ENCODE data around the gene PPP1R14C.

The PPP1R14C gene

DNA sequence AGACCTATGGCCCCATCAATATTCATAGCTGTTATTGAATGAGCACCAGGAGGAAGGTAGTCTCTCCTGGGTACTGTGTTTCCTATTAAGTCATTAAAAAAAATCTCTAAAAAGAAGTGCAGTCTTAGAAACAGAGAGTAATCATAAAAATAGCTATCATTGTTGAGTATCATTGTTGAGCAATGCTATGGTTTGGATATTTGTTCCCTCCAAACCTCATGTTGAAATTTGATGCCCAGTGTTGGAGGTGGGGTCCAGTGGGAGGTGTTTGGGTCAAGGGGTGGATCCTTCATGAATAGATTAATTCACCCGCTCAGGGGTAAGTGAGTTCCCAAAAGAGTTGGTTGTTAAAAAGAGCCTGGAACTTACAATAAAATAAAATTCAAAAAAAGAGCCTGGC, 137.9 kb downstream of the PPP1R14C start:
- Histone ChIP-seq H3K27me3 (ENCODE audit: control insufficient read depth in 1 of 2, insufficient read depth in 2 of 2, low read length in 2 of 2) (no peaks in the 10 kb centered on the region), H3K9me3 (ENCODE audit: low read length) (no peaks in the 10 kb centered on the region), H3K27ac (ENCODE audit: low read depth, low read length) (no peak overlapping the region), H3K36me3 (ENCODE audit: insufficient read depth, low read length) (no peaks in the 10 kb centered on the region), H3K4me3 (ENCODE audit: low read depth in 1 of 2, low read length in 2 of 2) (no peak overlapping the region), H3K4me1 (ENCODE audit: insufficient read depth, low read length) (peaks cover 5% of the 10 kb centered on the region), H3K9ac (ENCODE audit: low read length) (no peak overlapping the region)

DNA sequence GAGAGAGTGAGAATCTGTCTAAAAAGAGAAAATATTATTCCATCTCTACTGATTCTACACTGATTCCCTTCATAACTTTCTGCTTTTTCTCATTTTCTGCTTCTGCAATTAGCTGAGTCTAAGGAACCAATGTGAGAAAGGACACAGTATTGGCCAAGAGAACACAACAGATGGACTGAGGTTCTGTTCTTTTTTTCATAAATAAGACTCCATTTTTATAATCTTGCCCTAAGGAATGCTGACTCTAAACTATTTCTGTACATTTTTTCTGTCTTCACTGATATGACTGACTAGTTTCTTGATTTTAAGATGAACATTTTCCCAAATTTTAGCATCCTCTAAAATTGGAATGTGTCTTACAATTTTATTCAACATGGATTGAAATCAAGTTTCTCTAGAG, 138.9 kb downstream of the PPP1R14C start:
- H3K9me3 ChIP-seq (ENCODE audit: low read length), result no peaks in the 10 kb centered on the region
- no peak overlapping the region for H3K9ac ChIP-seq (ENCODE audit: low read length)
- H3K27me3 ChIP-seq (ENCODE audit: control insufficient read depth in 1 of 2, insufficient read depth in 2 of 2, low read length in 2 of 2), result no peaks in the 10 kb centered on the region
- no peak overlapping the region for H3K27ac ChIP-seq (ENCODE audit: low read depth, low read length)
- peaks cover 5% of the 10 kb centered on the region for H3K4me1 ChIP-seq (ENCODE audit: insufficient read depth, low read length)
- no peaks in the 10 kb centered on the region for H3K36me3 ChIP-seq (ENCODE audit: insufficient read depth, low read length)
- no peak overlapping the region for H3K4me3 ChIP-seq (ENCODE audit: low read depth in 1 of 2, low read length in 2 of 2)

DNA sequence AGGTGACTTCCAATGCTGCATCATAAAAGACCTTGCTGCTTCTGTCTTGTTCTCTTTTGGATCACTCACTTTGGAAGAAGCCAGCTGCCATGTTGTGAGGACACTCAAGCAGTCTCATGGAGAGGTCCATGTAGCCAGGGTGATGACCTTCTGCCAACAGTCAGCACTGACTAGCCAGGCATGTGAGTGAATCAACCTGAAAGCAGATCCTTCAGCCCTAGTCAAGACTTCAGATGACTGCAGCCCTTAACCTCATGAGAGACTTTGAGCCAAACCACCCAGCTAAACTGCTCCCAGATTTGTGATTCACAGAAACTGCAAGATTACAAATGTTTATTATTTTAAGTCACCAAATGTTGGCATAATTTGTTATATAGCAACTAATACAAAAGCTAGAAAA, 140.0 kb downstream of the PPP1R14C start:
- Histone ChIP-seq H3K27me3 (ENCODE audit: control insufficient read depth in 1 of 2, insufficient read depth in 2 of 2, low read length in 2 of 2) (no peaks in the 10 kb centered on the region), H3K9ac (ENCODE audit: low read length) (no peak overlapping the region), H3K36me3 (ENCODE audit: insufficient read depth, low read length) (no peaks in the 10 kb centered on the region), H3K27ac (ENCODE audit: low read depth, low read length) (no peak overlapping the region), H3K4me1 (ENCODE audit: insufficient read depth, low read length) (peaks cover 2% of the 10 kb centered on the region), H3K4me3 (ENCODE audit: low read depth in 1 of 2, low read length in 2 of 2) (no peak overlapping the region), H3K9me3 (ENCODE audit: low read length) (no peaks in the 10 kb centered on the region)

DNA sequence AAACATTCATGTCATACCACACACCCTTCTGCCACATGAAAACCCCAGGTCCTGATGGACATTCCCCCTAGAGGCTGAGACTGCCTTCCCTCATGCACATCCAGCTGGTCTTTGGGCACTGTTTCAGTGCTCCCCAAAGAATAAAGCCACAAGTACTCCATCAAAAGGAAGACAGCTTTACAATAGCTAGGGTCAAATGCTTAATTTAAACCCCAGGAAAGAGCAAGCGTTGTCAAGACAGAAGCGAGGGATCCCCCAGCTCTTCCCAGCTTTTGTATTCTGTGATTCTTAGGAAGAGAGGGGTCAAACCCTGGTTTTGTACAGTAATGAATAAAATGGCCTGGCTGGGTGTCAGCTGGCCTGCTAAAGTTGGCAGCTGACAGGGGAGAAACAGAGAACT, 143.6 kb downstream of the PPP1R14C start:
- H3K27ac ChIP-seq (ENCODE audit: low read depth, low read length), result no peak overlapping the region
- no peaks in the 10 kb centered on the region for H3K36me3 ChIP-seq (ENCODE audit: insufficient read depth, low read length)
- H3K4me3 ChIP-seq (ENCODE audit: low read depth in 1 of 2, low read length in 2 of 2), result no peak overlapping the region
- no peaks in the 10 kb centered on the region for H3K4me1 ChIP-seq (ENCODE audit: insufficient read depth, low read length)
- H3K27me3 ChIP-seq (ENCODE audit: control insufficient read depth in 1 of 2, insufficient read depth in 2 of 2, low read length in 2 of 2), result no peaks in the 10 kb centered on the region
- H3K9me3 ChIP-seq (ENCODE audit: low read length), result no peaks in the 10 kb centered on the region
- H3K9ac ChIP-seq (ENCODE audit: low read length), result no peak overlapping the region

DNA sequence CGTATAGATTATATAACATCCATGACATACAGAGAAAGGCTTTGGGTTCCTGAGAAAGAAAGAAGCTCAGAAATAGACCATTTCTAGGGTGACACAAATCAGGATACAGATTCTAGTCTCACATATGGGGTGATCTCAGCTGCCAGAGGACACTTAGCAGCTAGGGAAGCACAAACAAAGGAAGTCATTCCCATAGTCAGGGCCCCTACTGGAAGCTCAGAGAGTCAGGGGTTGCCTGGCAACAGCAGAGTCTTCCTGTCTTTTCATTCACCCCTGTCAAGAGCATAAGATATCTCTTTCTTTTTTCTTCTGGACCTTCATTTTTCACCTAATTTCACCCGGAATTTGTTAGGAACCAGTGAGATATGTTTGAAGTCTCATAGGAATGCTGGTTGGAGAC, 144.1 kb downstream of the PPP1R14C start:
- H3K4me1 ChIP-seq (ENCODE audit: insufficient read depth, low read length), result no peaks in the 10 kb centered on the region
- H3K9ac ChIP-seq (ENCODE audit: low read length), result no peak overlapping the region
- H3K4me3 ChIP-seq (ENCODE audit: low read depth in 1 of 2, low read length in 2 of 2), result no peak overlapping the region
- H3K27me3 ChIP-seq (ENCODE audit: control insufficient read depth in 1 of 2, insufficient read depth in 2 of 2, low read length in 2 of 2), result no peaks in the 10 kb centered on the region
- no peak overlapping the region for H3K27ac ChIP-seq (ENCODE audit: low read depth, low read length)
- H3K9me3 ChIP-seq (ENCODE audit: low read length), result no peaks in the 10 kb centered on the region
- no peaks in the 10 kb centered on the region for H3K36me3 ChIP-seq (ENCODE audit: insufficient read depth, low read length)

DNA sequence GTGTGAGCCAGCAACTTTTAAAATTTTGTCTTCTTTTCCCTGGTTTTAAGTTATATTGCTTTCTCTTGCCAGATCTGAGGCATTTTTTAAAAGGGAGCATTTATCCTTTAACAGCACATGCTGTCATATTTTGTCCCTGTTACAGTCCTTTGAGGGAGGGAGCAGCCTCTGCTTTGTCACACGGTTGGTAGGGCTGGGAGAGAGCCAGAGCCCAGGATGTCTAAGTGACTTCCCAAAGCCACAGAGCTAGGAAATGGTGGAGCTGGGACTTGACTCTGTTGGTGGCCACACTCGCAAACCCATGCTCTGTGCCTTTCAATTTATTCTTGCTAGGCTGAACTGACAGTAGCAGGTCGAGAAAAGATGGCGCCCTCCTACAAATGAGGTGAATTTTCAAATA, 145.6 kb downstream of the PPP1R14C start:
- no peaks in the 10 kb centered on the region for H3K27me3 ChIP-seq (ENCODE audit: control insufficient read depth in 1 of 2, insufficient read depth in 2 of 2, low read length in 2 of 2)
- no peaks in the 10 kb centered on the region for H3K4me1 ChIP-seq (ENCODE audit: insufficient read depth, low read length)
- no peak overlapping the region for H3K27ac ChIP-seq (ENCODE audit: low read depth, low read length)
- no peaks in the 10 kb centered on the region for H3K9me3 ChIP-seq (ENCODE audit: low read length)
- no peaks in the 10 kb centered on the region for H3K36me3 ChIP-seq (ENCODE audit: insufficient read depth, low read length)
- H3K4me3 ChIP-seq (ENCODE audit: low read depth in 1 of 2, low read length in 2 of 2), result no peak overlapping the region
- no peak overlapping the region for H3K9ac ChIP-seq (ENCODE audit: low read length)

DNA sequence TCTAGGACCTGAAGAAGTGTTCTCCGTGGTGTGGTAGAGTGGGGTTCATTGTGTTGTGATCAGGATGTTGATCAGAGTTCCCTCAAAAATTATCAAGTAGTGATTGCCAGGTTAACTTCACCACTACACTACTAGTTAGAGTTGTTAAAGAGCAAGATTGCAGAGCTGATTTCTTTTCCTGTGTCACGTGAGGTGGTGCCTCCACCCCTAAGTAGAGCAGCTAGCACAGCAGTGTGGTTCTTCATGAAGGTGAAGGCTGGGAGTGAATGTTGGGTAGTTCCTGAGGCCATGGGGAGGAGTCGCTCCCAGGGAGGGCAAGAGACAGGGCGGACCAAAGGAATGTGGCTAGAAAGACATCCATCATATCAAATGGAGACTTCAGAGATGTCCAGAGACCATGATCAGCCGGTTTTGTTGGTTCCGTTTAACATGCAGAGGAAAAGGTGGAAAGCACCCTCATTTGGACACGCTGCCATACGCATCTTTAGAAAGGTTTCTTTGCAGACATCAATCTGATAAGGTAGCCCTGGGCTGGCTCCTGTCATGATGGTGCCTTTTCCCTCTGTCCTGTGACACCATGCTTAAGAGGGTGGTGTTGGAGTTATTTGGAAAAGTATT, 146.7 kb downstream of the PPP1R14C start:
- Histone ChIP-seq H3K36me3 (ENCODE audit: insufficient read depth, low read length) (no peaks in the 10 kb centered on the region), H3K27ac (ENCODE audit: low read depth, low read length) (no peak overlapping the region), H3K9me3 (ENCODE audit: low read length) (no peaks in the 10 kb centered on the region), H3K27me3 (ENCODE audit: control insufficient read depth in 1 of 2, insufficient read depth in 2 of 2, low read length in 2 of 2) (no peaks in the 10 kb centered on the region), H3K4me3 (ENCODE audit: low read depth in 1 of 2, low read length in 2 of 2) (no peak overlapping the region), H3K9ac (ENCODE audit: low read length) (no peak overlapping the region), H3K4me1 (ENCODE audit: insufficient read depth, low read length) (no peaks in the 10 kb centered on the region)

DNA sequence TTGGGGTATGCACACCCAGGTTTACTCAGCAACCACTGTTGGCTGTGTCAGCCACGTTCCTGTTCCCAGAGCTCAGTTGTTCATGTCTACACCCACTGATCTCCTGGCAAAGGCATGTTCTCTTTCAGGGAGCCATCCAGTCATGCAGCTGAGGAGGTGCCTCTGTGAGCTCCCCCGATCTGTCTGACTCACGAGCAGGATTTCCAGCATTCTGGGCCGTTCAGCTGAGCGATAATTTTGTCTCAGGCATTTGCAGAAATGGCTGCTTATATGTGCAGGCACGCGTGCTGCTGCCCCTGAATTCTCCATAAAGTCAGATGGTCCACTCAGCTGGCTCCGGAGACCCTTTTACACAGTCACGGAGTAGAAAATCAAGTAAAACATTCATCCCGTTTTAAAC, 147.6 kb downstream of the PPP1R14C start:
- no peaks in the 10 kb centered on the region for H3K4me1 ChIP-seq (ENCODE audit: insufficient read depth, low read length)
- no peaks in the 10 kb centered on the region for H3K27me3 ChIP-seq (ENCODE audit: control insufficient read depth in 1 of 2, insufficient read depth in 2 of 2, low read length in 2 of 2)
- H3K9me3 ChIP-seq (ENCODE audit: low read length), result no peaks in the 10 kb centered on the region
- H3K4me3 ChIP-seq (ENCODE audit: low read depth in 1 of 2, low read length in 2 of 2), result no peak overlapping the region
- no peaks in the 10 kb centered on the region for H3K36me3 ChIP-seq (ENCODE audit: insufficient read depth, low read length)
- no peak overlapping the region for H3K27ac ChIP-seq (ENCODE audit: low read depth, low read length)
- H3K9ac ChIP-seq (ENCODE audit: low read length), result no peak overlapping the region

DNA sequence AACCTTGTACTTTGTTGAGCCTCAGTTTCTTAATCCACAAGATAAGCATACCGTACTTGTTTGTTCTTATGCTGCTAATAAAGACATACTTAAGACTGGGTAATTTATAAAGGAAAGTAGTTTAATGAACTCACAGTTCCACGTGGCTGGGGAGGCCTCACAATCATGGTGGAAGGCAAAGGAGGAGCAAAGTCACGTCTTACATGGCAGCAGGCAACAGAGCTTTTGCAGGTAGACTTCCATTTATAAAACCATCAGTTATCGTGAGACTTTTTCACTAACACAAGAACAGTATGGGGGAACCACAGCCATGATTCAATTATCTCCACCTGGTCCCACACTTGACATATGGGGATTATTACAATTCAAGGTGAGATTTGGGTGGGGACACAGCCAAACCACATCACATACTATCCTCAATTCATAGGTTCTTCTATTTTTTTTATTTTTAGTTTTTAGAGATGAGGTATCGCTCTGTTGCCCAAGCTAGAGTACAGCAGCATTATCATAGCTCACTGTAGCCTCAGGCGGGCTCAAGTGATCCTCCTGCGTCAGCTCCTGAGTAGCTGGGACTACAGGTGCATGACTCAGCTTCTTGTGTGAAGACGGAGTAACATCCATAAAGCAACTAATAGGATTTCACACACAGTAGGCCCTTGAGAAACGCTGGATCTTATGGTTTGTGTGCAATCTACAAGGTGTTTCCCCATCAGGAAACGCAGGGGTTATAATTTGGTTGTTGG, 149.3 kb downstream of the PPP1R14C start:
- Histone ChIP-seq H3K4me3 (ENCODE audit: low read depth in 1 of 2, low read length in 2 of 2) (no peak overlapping the region), H3K27ac (ENCODE audit: low read depth, low read length) (no peak overlapping the region), H3K27me3 (ENCODE audit: control insufficient read depth in 1 of 2, insufficient read depth in 2 of 2, low read length in 2 of 2) (no peaks in the 10 kb centered on the region), H3K4me1 (ENCODE audit: insufficient read depth, low read length) (no peaks in the 10 kb centered on the region), H3K9ac (ENCODE audit: low read length) (no peak overlapping the region), H3K9me3 (ENCODE audit: low read length) (peaks cover 2% of the 10 kb centered on the region), H3K36me3 (ENCODE audit: insufficient read depth, low read length) (no peaks in the 10 kb centered on the region)

DNA sequence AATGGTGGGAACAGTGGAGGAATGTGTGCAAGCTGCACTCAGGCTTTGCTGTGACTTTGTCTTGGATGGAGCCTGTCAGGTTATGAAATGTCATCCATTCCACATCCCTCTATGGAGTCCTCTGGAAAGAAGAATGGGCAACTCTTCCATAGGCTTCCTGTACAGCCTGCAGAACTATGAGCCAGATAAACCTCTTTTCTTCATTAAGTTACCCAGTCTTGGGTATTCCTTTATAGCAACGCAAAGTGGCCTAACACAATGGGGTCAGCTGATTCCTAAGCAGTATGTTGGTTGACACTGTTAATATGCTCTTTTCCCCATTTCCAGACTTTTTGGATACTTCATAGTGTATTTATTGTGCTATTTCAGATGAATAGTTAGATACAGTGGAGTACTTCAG, 150.2 kb downstream of the PPP1R14C start:
- Histone ChIP-seq H3K27me3 (ENCODE audit: control insufficient read depth in 1 of 2, insufficient read depth in 2 of 2, low read length in 2 of 2) (no peaks in the 10 kb centered on the region), H3K9ac (ENCODE audit: low read length) (no peak overlapping the region), H3K27ac (ENCODE audit: low read depth, low read length) (no peak overlapping the region), H3K4me1 (ENCODE audit: insufficient read depth, low read length) (no peaks in the 10 kb centered on the region), H3K4me3 (ENCODE audit: low read depth in 1 of 2, low read length in 2 of 2) (no peak overlapping the region), H3K36me3 (ENCODE audit: insufficient read depth, low read length) (no peaks in the 10 kb centered on the region), H3K9me3 (ENCODE audit: low read length) (peaks cover 5% of the 10 kb centered on the region)

DNA sequence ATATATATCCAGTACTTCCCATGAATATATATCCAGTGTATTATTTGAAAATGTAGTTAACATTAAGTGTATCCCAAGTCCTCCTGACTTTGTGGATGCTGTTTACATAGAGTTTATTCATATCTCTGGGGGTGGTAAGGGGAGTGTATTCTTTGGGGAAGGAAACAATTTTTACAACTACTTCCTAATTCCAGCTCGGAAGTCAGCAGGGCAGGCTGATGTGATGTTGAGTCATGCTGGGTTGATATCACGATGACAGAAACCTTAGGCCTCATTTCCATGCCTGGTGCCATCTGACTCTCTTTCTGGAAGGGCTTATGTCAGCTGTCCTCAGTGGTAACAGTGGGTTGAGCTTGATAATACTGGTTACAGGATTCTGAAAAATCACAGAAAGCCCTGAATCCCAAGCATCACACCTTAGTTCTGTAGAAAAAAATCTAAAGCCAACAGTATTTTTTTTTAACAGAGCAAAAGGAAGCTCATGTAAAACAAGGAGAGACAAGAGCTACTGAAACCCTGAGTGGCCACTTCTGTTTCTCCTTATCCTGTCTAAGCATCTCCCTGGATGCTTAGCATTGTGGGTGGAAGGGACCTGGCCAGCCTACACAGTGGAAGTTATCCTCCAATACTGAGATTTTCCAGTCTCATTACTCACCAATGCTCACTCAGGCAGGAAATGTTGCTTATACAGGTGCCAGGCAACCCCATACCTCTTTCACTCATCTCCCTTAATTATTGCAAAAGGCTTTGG, 150.8 kb downstream of the PPP1R14C start:
- H3K4me1 ChIP-seq (ENCODE audit: insufficient read depth, low read length), result no peaks in the 10 kb centered on the region
- H3K27ac ChIP-seq (ENCODE audit: low read depth, low read length), result no peak overlapping the region
- no peaks in the 10 kb centered on the region for H3K27me3 ChIP-seq (ENCODE audit: control insufficient read depth in 1 of 2, insufficient read depth in 2 of 2, low read length in 2 of 2)
- H3K36me3 ChIP-seq (ENCODE audit: insufficient read depth, low read length), result no peaks in the 10 kb centered on the region
- no peak overlapping the region for H3K4me3 ChIP-seq (ENCODE audit: low read depth in 1 of 2, low read length in 2 of 2)
- H3K9ac ChIP-seq (ENCODE audit: low read length), result no peak overlapping the region
- H3K9me3 ChIP-seq (ENCODE audit: low read length), result peaks cover 5% of the 10 kb centered on the region
